Stimulated activated CD4-positive, alpha-beta T cell treated with anti-CD3 and anti-CD28 coated beads, Interleukin-2, amount 100 ng/mL, for 48 hours (primary cell): ENCODE results near the gene SAP30L.

ENCODE experiments used
- DNase-seq, 2 donors: peaks; one replicate each; pipeline ENCODE4 v3.0.0-alpha.2; 2020

The SAP30L gene, protein sequence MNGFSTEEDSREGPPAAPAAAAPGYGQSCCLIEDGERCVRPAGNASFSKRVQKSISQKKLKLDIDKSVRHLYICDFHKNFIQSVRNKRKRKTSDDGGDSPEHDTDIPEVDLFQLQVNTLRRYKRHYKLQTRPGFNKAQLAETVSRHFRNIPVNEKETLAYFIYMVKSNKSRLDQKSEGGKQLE

GRCh38 chr5:154445422-154446194 lies at the start of gene SAP30L:
Gene SAP30L, plus strand, starts transcription at chr5:154445997. Its CDS starts 608 bp downstream, at chr5:154446605.
- DNase-seq, result peak; percentile 94 to 95

- DNase-seq, result no peak
Observed at GRCh38 chr5:154396128-154396527, 49.7 kb upstream of the SAP30L start.

DNA sequence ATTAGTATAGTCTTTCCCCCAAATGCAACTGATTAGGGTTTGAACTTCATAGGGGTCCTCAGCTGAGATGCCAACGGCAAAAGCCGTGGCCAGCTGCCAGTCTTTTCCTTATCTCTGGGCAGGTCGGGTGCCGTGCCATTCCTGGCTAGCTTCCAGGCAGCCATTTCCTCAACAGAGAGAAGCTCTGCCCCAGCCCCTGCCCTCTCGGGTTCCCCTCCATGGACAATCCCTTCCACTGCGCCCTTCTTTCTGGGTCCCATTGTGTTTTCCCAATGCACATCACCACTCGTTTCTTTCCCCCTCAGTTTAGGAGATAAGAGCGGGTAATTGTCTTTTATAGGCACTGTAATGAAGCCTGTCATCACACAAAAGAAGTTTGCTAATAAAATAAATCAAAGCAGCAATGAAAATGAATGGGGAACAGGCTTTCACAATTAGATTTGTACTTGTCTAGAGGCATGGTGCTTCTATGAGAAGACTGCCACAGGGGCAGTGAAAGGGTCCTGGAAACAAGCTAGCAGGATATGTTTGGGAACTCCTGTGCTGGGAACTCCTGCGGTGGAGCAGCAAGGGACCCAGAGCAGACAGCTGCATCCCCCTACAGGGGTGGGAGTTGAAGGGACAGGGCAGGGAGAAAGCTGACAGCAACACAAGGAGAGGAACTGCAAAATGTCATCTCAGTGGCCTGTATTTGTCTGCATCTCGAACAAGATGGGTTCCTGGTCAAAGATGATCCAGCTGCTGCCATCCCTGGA lies 48.0 kb upstream of the SAP30L start:
- no peak for DNase-seq

DNA sequence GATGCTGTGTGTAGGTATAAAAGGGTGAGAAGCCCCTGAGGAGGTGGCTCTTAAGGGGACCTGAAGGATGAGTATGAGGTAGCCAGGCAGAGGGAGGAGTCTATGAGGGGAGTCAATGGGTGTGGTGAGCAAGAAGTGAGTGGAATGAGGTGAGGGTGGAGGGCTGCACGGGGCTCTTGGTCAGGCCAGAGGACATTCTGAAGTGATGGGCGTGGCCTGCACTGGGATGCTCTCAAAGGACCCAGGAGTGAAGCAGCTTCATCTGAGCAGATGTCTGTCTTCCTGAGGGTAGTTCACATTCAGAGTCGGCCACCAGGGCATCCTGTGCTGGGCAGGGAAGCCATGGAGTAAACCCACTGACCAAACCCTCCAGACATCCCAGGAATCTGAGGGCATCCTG lies 45.1 kb upstream of the SAP30L start:
- DNase-seq, result no peak

DNA sequence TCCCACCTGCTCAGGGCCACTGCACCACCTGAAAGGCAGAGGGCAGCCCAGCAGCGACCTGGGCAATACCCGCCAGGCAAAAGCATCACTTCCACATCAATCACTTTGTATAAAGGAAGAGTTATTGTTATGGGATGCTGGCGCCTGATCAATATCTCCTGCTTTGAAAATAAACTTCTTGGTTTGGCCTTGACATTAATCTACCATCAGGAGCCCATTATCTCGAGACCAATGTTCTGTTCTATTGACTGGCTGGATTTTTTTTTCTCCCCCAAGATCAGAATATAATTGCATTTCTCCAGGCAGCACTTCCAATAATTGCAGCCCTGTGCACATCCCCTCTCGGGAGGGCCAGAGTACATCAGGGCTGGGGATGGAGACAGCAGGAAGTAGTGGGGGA lies 44.4 kb upstream of the SAP30L start:
- DNase-seq, result no peak

DNA sequence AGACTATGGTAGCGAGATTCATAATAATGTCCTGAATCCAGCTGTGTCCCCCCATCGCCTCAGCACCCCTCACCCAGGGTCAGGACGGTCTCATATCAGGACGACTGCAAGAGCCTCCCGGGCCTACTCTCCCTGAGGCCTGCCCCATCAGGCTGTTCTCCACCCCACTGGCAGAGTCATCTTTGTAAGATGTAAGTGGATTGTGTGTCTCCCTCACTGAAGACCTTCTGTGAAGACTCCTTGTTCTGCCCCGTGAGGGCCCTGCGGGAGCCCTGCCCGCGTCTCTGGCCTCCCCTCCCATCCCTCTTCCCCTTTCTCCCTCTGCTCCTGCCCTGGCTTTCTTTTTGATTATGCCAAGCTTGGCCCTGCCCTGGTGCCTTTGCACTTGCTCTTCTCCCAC lies 43.9 kb upstream of the SAP30L start:
- no peak for DNase-seq

DNA sequence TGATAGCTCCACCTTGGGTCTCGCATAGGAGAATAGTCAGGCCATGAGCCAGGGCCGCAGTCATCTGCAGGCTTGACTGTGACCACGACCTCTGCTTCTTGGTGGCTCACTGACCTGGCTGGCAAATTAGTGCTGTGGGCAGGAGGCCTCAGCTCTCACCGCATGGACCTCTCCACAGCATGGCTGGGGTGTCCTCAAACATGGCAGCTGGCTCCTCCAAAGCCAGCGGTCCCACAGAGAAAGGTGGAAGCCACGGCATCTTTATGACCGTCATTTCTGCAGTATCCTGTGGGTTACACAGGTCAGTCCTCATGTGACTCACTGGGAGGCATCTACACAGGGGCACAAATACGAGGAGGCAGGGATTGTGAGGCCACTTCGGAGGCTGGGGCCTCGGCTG lies 43.2 kb upstream of the SAP30L start:
- DNase-seq, result no peak

- no peak for DNase-seq
Observed at GRCh38 chr5:154403234-154403633, 42.6 kb upstream of the SAP30L start.

DNA sequence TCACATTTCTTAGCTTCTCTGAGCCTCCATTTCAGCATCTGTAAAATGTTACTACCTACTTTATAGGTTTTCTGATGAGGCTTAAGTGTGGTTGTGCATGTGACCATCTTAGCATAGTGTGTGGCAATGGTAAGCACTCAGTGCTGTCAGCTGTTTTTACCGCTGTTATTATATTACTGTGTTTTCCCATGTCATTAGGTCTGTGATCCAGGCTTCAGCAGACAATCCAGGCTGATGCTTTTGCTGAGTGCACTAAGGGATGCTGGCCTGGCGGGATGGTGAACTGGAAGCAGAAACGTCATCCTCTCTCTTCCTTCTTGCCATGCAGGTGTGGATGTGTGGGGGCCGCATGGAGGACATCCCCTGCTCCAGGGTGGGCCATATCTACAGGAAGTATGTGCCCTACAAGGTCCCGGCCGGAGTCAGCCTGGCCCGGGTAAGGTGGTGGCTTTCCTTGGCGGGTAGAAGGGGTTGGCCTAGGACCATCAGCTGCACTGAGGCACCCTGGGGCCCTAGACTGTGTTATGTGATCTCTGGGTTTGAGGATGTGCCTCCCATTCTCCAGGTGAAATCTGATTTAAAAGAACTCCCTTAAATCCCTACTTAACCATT lies 41.9 kb upstream of the SAP30L start:
- DNase-seq, result no peak

- DNase-seq, result peak; percentile 62 to 76
Observed at GRCh38 chr5:154405078-154405792, 40.6 kb upstream of the SAP30L start.

GRCh38 chr5:154406231-154406630 lies 39.6 kb upstream of the SAP30L start:
- no peak for DNase-seq

DNA sequence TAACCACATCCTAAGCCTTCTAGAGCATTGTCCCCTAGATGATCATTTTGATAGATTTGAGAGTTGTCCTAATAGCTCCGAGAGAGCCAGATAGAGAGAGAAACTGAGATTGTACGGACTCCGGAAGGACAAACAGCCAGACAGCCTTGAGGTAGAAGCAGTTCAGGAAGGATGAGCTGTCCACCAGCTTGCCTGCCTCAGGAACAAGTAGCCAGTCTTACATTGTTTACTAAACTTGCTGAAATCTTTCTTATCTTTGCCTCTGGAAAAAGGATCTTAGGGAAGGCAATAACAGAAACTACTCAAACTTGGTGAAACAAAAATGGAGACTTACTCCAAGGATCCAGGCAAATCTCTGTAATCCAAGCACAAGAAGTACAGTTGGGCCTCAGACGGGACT lies 39.0 kb upstream of the SAP30L start:
- DNase-seq, result no peak

DNA sequence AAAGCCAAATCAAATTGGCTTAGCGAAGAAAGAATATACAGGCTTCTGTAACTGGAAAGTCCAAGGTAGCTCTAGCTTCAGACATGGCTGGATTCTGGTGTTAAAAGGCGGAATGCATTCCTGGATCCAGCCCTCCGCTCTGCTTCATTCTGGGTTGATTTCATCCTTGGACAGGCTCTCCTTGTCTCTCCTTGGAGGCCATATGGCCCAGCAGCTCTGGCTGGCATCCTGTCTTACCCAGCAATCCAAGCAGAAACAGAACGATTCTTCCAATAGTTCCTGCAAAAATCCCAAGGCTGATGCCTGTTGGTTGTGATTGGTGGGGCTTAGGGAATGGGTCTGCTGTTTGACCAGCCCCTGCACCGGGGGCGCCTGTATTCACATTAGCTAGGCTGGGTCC lies 37.0 kb upstream of the SAP30L start:
- DNase-seq, result no peak

GRCh38 chr5:154409230-154409840 lies 36.5 kb upstream of the SAP30L start:
- no peak for DNase-seq

GRCh38 chr5:154410008-154410407 lies 35.8 kb upstream of the SAP30L start:
- DNase-seq, result no peak

GRCh38 chr5:154410786-154411185 lies 35.0 kb upstream of the SAP30L start:
- DNase-seq, result no peak

DNA sequence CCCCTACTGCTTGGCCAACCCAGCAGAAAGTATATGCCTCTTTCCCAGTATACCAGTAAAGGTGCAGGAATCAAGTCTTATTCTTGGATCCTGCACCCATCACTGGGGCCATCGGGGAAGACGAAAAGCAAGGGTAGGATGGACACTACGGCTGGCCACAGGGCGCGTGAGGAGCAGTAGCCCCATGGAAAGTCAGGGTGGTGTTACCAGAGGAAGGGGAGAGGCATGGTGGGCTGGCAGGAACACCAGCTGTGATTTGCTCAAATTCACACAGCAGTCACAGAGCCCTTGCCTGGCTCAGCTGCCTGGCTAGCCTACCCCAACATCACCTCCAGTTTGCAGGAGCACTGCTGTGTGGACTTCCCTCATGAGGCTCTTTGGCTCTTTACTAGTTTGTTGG lies 34.5 kb upstream of the SAP30L start:
- no peak for DNase-seq

DNA sequence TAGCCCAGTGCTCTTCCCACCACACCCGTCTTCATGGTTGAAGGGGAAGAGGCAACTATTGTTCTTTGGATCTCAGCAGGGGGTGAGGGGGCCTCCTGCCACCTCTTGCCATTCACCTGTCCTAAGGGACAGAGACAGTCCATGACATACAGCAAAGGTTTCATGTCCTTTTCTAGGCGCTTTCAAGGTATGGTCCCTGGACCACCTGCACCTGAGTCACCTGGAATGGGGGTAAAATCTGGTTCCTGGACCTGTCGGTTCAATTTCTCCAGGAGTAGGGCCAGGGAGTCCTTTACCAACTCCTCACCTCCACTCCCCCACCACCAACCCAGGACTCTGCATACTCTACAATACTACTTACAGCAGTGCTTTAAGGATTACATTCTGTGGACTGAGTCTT lies 33.5 kb upstream of the SAP30L start:
- no peak for DNase-seq

DNA sequence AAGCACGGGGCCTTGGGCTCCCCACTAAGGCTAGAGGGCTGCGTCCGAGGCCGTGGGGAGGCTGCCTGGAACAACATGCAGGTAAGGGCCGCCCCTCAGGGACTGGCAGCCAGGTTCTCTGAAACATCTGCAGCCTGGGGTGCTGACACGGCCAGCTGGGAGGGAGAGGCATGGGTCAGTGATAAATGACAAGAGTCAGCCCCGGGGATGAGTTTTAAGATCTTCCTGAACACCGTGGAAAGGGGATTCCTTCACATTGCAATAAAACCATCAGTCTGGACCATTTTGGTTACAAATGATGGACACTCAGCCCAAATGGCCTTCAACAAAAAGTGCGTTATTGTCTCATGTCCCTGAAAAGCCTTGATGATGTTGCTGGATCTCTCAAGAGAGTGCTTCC lies 32.9 kb upstream of the SAP30L start:
- DNase-seq, result no peak

DNA sequence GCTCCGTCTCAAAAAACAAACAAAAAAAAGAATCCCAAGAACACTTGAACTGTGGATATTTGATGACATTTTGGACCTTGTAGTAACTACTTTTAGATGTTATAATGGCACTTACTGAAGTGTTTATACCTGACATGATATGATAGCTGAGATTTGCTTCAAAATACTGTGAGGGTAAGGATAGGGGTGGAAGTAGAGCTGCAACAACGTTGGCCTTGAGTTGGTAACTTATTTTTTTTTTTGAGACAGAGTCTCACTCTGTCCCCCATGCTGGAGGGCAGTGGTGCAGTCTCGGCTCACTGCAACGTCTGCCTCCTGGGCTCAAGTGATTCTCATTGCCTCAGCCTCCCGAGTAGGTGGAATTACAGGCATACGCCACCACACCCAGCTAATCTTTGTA lies 30.7 kb upstream of the SAP30L start:
- no peak for DNase-seq

- DNase-seq, result no peak
Observed at GRCh38 chr5:154418344-154418820, 27.4 kb upstream of the SAP30L start.

DNA sequence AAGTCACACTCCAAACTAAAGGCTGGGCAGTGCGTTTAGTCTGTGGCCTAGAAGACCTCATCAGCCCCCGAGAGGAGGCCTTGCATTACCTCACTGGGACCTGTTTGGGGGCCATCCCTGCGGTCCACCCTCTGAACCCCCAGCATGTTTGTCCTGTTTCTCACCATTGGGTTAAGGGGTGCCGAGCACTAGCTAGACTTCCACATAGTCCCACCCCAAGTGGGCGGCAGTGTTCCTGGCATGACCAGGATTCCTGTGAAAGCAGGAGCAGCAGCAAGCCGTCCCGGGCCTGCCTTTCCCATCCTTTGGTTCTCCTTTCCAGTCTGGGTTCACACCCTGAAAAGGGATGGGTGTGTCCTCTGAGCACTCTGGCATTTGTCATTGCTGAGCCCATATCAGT lies 26.6 kb upstream of the SAP30L start:
- no peak for DNase-seq
